Activated B cell treated with CpG ODN at 0.5 μM for 24 hours (primary cell): ENCODE results near the gene SLC12A5. TPM values are rescaled to one million over a fixed set of nuclear protein-coding genes. Genes with fewer than 3 reads are reported as not detected.

Experiments used
- ATAC-seq: fragments of 200-7000 bp; cut with Tn5 transposase; one replicate; pipeline ENCODE4 v1.10.0; 2021; ENCODE audit warnings: low read depth, mild to moderate bottlenecking, moderate library complexity
- CTCF ChIA-PET: fragments of 350-600 bp; sonication (Branson Sonifier 250); formaldehyde crosslinking; loops from one replicate; lab custom pipeline; 2021; ENCODE audit warnings: antibody characterized with exemption; lab: Charles Lee
- POLR2A ChIA-PET: fragments of 350-600 bp; sonication (Branson Sonifier 250); formaldehyde crosslinking; loops from one replicate; lab custom pipeline; 2021; ENCODE audit warnings: antibody characterized with exemption; lab: Charles Lee
- DNase-seq: peaks from one replicate; pipeline ENCODE4 v3.0.0; 2022
- H3K27ac Mint-ChIP-seq: one replicate; pipeline ENCODE4 v1.8.0; 2020; ENCODE audit warnings: mixed read lengths
- H3K27me3 Mint-ChIP-seq: one replicate; pipeline ENCODE4 v1.8.0; 2021; ENCODE audit warnings: mixed read lengths
- H3K36me3 Mint-ChIP-seq: one replicate; pipeline ENCODE4 v1.8.0; 2021; ENCODE audit warnings: low read depth, mixed read lengths
- H3K4me1 Mint-ChIP-seq: one replicate; pipeline ENCODE4 v1.8.0; 2021; ENCODE audit warnings: mixed read lengths
- H3K4me3 Mint-ChIP-seq: one replicate; pipeline ENCODE4 v1.8.0; 2020; ENCODE audit warnings: mild to moderate bottlenecking, mixed read lengths
- H3K9me3 Mint-ChIP-seq: one replicate; pipeline ENCODE4 v1.8.0; 2020; ENCODE audit warnings: mixed read lengths
- intact Hi-C: fragments of 100-400 bp; cut with micrococcal nuclease; formaldehyde crosslinking; loops from one replicate; pipeline ENCODE4 v1.15.1; 2024
- total RNA-seq: library from RNA; stranded (reverse); gene quantifications from 2 replicates; pipeline ENCODE4 v1.2.3, GENCODE V29; 2022
- TF ChIP-seq, protein P1 (sequence below): fragments of 200-600 bp; IDR thresholded peaks from one replicate; pipeline ENCODE4 v1.8.0; 2022; ENCODE audit warnings: antibody characterized with exemption, mild to moderate bottlenecking

Gene SLC12A5
- total RNA-seq, 1 donor from 2014 or later: not detected

DNA sequence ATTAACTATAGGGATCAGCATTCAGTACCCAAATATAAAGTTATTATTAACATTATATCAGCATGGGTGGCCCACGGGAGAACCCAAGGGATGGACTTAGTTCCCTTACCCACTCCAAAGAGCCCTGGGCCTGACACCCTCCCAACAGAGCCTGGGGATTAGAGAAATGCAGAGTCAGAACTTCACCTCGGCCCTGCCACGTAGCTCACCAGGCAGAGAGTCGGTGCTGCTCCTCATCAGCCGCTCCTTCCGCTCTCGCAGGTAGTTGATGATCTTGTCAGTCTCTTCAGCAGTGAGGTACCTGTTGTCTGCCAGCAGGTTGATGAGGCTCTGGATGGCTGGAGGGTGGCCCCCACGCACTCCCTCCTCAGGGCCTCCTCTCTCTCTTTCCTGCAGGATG lies 34.1 kb downstream of the SLC12A5 start:
- intact Hi-C loops: no loop called here
- Mint-ChIP-seq H3K36me3 (peaks cover 81% of the 10 kb centered on the region), H3K4me1 (peaks cover 39% of the 10 kb centered on the region), H3K4me3 (no peak overlapping the region), H3K27me3 (peaks cover 4% of the 10 kb centered on the region), H3K27ac (no peak overlapping the region), H3K9me3 (no peaks in the 10 kb centered on the region)
- CTCF ChIA-PET: no interaction called here
- TF ChIP-seq, protein P1, sequence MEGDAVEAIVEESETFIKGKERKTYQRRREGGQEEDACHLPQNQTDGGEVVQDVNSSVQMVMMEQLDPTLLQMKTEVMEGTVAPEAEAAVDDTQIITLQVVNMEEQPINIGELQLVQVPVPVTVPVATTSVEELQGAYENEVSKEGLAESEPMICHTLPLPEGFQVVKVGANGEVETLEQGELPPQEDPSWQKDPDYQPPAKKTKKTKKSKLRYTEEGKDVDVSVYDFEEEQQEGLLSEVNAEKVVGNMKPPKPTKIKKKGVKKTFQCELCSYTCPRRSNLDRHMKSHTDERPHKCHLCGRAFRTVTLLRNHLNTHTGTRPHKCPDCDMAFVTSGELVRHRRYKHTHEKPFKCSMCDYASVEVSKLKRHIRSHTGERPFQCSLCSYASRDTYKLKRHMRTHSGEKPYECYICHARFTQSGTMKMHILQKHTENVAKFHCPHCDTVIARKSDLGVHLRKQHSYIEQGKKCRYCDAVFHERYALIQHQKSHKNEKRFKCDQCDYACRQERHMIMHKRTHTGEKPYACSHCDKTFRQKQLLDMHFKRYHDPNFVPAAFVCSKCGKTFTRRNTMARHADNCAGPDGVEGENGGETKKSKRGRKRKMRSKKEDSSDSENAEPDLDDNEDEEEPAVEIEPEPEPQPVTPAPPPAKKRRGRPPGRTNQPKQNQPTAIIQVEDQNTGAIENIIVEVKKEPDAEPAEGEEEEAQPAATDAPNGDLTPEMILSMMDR: no peak
- POLR2A ChIA-PET: interaction anchor here (0.6 kb wide), 1 partner anchor 63 kb away, joined by 4 read pairs; no protein-coding TSS in a partner anchor
- DNase-seq (no peak), ATAC-seq (no peak)

DNA sequence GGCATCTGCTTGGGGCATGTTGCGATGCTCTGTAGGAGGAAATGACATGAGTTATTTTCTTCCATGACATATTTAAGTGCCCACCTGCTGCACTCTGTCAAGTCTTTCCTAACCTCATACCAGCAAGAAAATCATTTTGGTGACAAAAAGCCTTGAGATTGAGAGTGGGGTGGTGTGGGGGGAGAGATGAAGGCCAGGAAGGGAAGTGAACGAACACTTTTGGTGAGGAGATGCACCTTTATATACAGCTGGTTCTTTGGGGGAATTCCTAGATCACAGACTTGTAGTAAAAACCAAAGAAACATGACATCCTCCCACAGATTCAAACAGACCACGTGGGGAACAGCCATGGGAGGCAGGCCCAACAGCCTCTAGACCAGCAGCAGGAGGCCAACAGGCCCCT lies 34.6 kb downstream of the SLC12A5 start:
- peaks cover 35% of the 10 kb centered on the region for H3K4me1 Mint-ChIP-seq
- H3K27ac Mint-ChIP-seq: no peak overlapping the region
- intact Hi-C loops: no loop called here
- DNase-seq (no peak), ATAC-seq (no peak)
- H3K4me3 Mint-ChIP-seq: no peak overlapping the region
- TF ChIP-seq, protein P1: no peak
- peaks cover 86% of the 10 kb centered on the region for H3K36me3 Mint-ChIP-seq
- CTCF ChIA-PET: no interaction called here
- peaks cover 3% of the 10 kb centered on the region for H3K27me3 Mint-ChIP-seq
- POLR2A ChIA-PET: interaction anchor here (0.6 kb wide), 1 partner anchor 63 kb away, joined by 4 read pairs; no protein-coding TSS in a partner anchor
- no peaks in the 10 kb centered on the region for H3K9me3 Mint-ChIP-seq

- ATAC-seq (no peak), DNase-seq (no peak)
- ChIA-PET POLR2A (no interaction called here), CTCF (no interaction called here)
- intact Hi-C loops: no loop called here
- Mint-ChIP-seq H3K4me3 (no peak overlapping the region), H3K9me3 (no peaks in the 10 kb centered on the region), H3K4me1 (peaks cover 22% of the 10 kb centered on the region), H3K27me3 (no peaks in the 10 kb centered on the region), H3K36me3 (peaks cover 81% of the 10 kb centered on the region), H3K27ac (no peak overlapping the region)
- TF ChIP-seq, protein P1: no peak
Measured at GRCh38 chr20:46065006-46065405, 36.0 kb downstream of the SLC12A5 start.

DNA sequence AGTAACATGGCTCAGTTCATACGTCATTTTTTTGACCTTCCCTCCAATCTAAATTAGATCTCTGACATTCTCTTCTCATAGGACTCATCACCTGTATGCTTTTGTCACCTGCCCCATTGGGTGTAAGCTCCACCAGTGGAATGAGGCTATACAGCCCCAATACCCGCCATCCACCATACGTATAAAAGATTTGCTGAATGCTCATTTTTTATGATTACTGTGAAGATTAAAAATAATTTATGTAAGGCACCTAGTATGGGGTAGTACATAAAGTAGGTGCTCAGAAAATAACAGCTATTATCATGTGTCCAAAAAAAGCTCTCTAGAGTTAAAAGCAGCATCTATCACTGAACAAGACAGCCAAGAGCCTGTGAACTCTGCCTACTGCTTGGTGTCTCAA lies 36.7 kb downstream of the SLC12A5 start:
- ChIA-PET CTCF (interaction anchor here (1.2 kb wide), 1 partner anchor 14 kb away, joined by 3 read pairs; no protein-coding TSS in a partner anchor), POLR2A (no interaction called here)
- Mint-ChIP-seq H3K4me3 (no peak overlapping the region), H3K4me1 (peaks cover 15% of the 10 kb centered on the region), H3K9me3 (no peaks in the 10 kb centered on the region), H3K36me3 (peaks cover 74% of the 10 kb centered on the region), H3K27me3 (no peaks in the 10 kb centered on the region), H3K27ac (no peak overlapping the region)
- DNase-seq (no peak), ATAC-seq (no peak)
- TF ChIP-seq, protein P1: no peak
- intact Hi-C loops: no loop called here

- CTCF ChIA-PET: no interaction called here
- H3K27me3 Mint-ChIP-seq: no peaks in the 10 kb centered on the region
- H3K4me3 Mint-ChIP-seq: no peak overlapping the region
- no peak overlapping the region for H3K27ac Mint-ChIP-seq
- POLR2A ChIA-PET: no interaction called here
- intact Hi-C loops: no loop called here
- peaks cover 48% of the 10 kb centered on the region for H3K36me3 Mint-ChIP-seq
- TF ChIP-seq, protein P1: no peak
- peaks cover 2% of the 10 kb centered on the region for H3K4me1 Mint-ChIP-seq
- no peaks in the 10 kb centered on the region for H3K9me3 Mint-ChIP-seq
- DNase-seq (no peak), ATAC-seq (no peak)
Measured at GRCh38 chr20:46070215-46070900, 41.3 kb downstream of the SLC12A5 start.
